T1000 (cell line): ENCODE measurements around the gene UNC5B.

Experiments used
- DNase-seq: peaks from one replicate; lab custom pipeline; 2025; ENCODE audit warnings: mixed read lengths; lab: John Stamatoyannopoulos, UW

Gene UNC5B

GRCh38 chr10:71239946-71240795, 27.8 kb downstream of the UNC5B start:
- no peak for DNase-seq

GRCh38 chr10:71241114-71241829, 28.9 kb downstream of the UNC5B start:
- DNase-seq = no peak

- no peak for DNase-seq
Observed at GRCh38 chr10:71241830-71242621, 29.7 kb downstream of the UNC5B start.

GRCh38 chr10:71242622-71243009, 30.2 kb downstream of the UNC5B start:
- no peak for DNase-seq

GRCh38 chr10:71243756-71244395, 31.5 kb downstream of the UNC5B start:
- DNase-seq = no peak

- no peak for DNase-seq
Observed at GRCh38 chr10:71244431-71245419, 32.4 kb downstream of the UNC5B start.

GRCh38 chr10:71245420-71246325, 33.3 kb downstream of the UNC5B start:
- no peak for DNase-seq

- DNase-seq = no peak
Observed at GRCh38 chr10:71246591-71247413, 34.4 kb downstream of the UNC5B start.

- DNase-seq = no peak
Observed at GRCh38 chr10:71247414-71247705, 35.0 kb downstream of the UNC5B start.

- DNase-seq = no peak
Observed at GRCh38 chr10:71247804-71248203, 35.4 kb downstream of the UNC5B start.

- DNase-seq = no peak
Observed at GRCh38 chr10:71248210-71248609, 35.8 kb downstream of the UNC5B start.

GRCh38 chr10:71249996-71250395, 37.6 kb downstream of the UNC5B start:
- DNase-seq = no peak

GRCh38 chr10:71250405-71250804, 38.0 kb downstream of the UNC5B start:
- DNase-seq = no peak

GRCh38 chr10:71250842-71251241, 38.5 kb downstream of the UNC5B start:
- DNase-seq = no peak

GRCh38 chr10:71251319-71251718, 38.9 kb downstream of the UNC5B start:
- DNase-seq = no peak

GRCh38 chr10:71252220-71252619, 39.9 kb downstream of the UNC5B start:
- DNase-seq = no peak

- DNase-seq = no peak
Observed at GRCh38 chr10:71253981-71254818, 41.8 kb downstream of the UNC5B start.
